Left ventricle myocardium inferior (tissue), 1 donor: ENCODE results near the gene ZNF256. TPM values are rescaled to one million over a fixed set of nuclear protein-coding genes. Genes with fewer than 3 reads are reported as not detected.

Experiments
- DNase-seq: peaks from one replicate; pipeline ENCODE4 v3.0.0-alpha.2; 2020
- H3K27ac ChIP-seq: fragments of 200-600 bp; replicated peaks from 2 replicates; pipeline ENCODE4 v1.8.0; 2021
- H3K27me3 ChIP-seq: fragments of 200-600 bp; 2 replicates; pipeline ENCODE4 v1.8.0; 2021; ENCODE audit warnings: low read depth
- H3K36me3 ChIP-seq: fragments of 200-600 bp; 2 replicates; pipeline ENCODE4 v1.8.0; 2021
- H3K4me1 ChIP-seq: fragments of 200-600 bp; 2 replicates; pipeline ENCODE4 v1.8.0; 2021
- H3K4me3 ChIP-seq: fragments of 200-600 bp; 2 replicates; pipeline ENCODE4 v1.8.0; 2021; ENCODE audit warnings: mild to moderate bottlenecking, moderate library complexity
- H3K9me3 ChIP-seq: fragments of 200-600 bp; replicated peaks from 2 replicates; pipeline ENCODE4 v1.8.0; 2021
- CTCF ChIP-seq: fragments of 200-600 bp; IDR thresholded peaks from 2 replicates; pipeline ENCODE4 v1.8.0; 2021; ENCODE audit warnings: antibody characterized with exemption, mild to moderate bottlenecking, borderline replicate concordance
- intact Hi-C: fragments of 100-400 bp; cut with micrococcal nuclease; formaldehyde crosslinking; loops from one replicate; pipeline ENCODE4 v1.11.0; 2022
- long read RNA-seq: library from polyadenylated mRNA; unstranded; transcript quantifications from one replicate; pipeline ENCODE4 v2.0.0, GENCODE V29; 2021
- total RNA-seq: library from RNA; stranded (reverse); fragmentation: NEBNext Ultra II Directional; extraction: Animal tissue kit (Norgen Biotek cat#: 25700); gene quantifications from one replicate; pipeline ENCODE4 v1.2.1, GENCODE V29; 2021
- donor health status: DM: no; HTN: yes; CAD: no; lungs with severe emphysema.

The ZNF256 gene
- 10.8 TPM for total RNA-seq
- long read RNA-seq, transcript ZNF256-201 (3 exons, 2,172 nt) = major isoform, 13 of 22 reads
- long read RNA-seq, transcript ZNF256-202 (2 exons, 1,958 nt) = minor isoform, 9 of 22 reads
- long read RNA-seq, partial matches to known transcripts = 0 of 22 reads
- long read RNA-seq, other reads (novel, unspliced or antisense) = 0 of 22 reads

GRCh38 chr19:57947419-57948134 is at the start of gene ZNF256:
Gene ZNF256, minus strand, starts transcription at chr19:57947706. Its CDS starts 232 bp downstream, at chr19:57947474.
- intact Hi-C loops = no loop called here
- peak; percentile 73 for TF ChIP-seq CTCF

GRCh38 chr19:57992841-57993240 is 45.3 kb upstream of the ZNF256 start:
- TF ChIP-seq CTCF = no peak
- H3K4me1 ChIP-seq = no peaks in the 10 kb centered on the region
- no peak overlapping the region for H3K4me3 ChIP-seq
- H3K27me3 ChIP-seq = no peaks in the 10 kb centered on the region
- peaks cover 99% of the 10 kb centered on the region for H3K36me3 ChIP-seq
- peaks cover 99% of the 10 kb centered on the region for H3K9me3 ChIP-seq
- no peak for DNase-seq
- intact Hi-C loops = no loop called here
- H3K27ac ChIP-seq = no peak overlapping the region

More at GRCh38 chr19:57947419-57948134, at the start of gene ZNF256:
- peak within 1 kb of the TSS; percentile 93 for H3K27ac ChIP-seq
- H3K4me1 ChIP-seq = peaks cover 49% of the 10 kb centered on the region
- H3K27me3 ChIP-seq = no peaks in the 10 kb centered on the region
- peak; percentile 96 for DNase-seq
- H3K9me3 ChIP-seq = peaks cover 38% of the 10 kb centered on the region
- H3K36me3 ChIP-seq = peaks cover 23% of the 10 kb centered on the region
- peak within 1 kb of the TSS; percentile 86 for H3K4me3 ChIP-seq

- no peak for TF ChIP-seq CTCF
- Histone ChIP-seq H3K9me3 (peaks cover 100% of the 10 kb centered on the region), H3K4me3 (no peak overlapping the region), H3K27ac (no peak overlapping the region), H3K36me3 (peaks cover 100% of the 10 kb centered on the region), H3K4me1 (no peaks in the 10 kb centered on the region), H3K27me3 (no peaks in the 10 kb centered on the region)
- DNase-seq = no peak
- intact Hi-C loops = no loop called here
Observed at GRCh38 chr19:57978586-57979289, 31.2 kb upstream of the ZNF256 start.

- DNase-seq = no peak
- H3K36me3 ChIP-seq = peaks cover 100% of the 10 kb centered on the region
- intact Hi-C loops = no loop called here
- no peaks in the 10 kb centered on the region for H3K4me1 ChIP-seq
- no peak within 1 kb of the TSS for H3K4me3 ChIP-seq
- H3K27ac ChIP-seq = no peak within 1 kb of the TSS
- TF ChIP-seq CTCF = no peak
- H3K27me3 ChIP-seq = no peaks in the 10 kb centered on the region
- H3K9me3 ChIP-seq = peaks cover 100% of the 10 kb centered on the region
Observed at GRCh38 chr19:57974434-57974833, 26.9 kb upstream of the ZNF256 start, which contains the start of gene C19orf18. Gene C19orf18, minus strand, starts transcription at chr19:57974534. Its CDS starts 102 bp downstream, at chr19:57974432.

- TF ChIP-seq CTCF = no peak
- H3K36me3 ChIP-seq = peaks cover 98% of the 10 kb centered on the region
- H3K27me3 ChIP-seq = no peaks in the 10 kb centered on the region
- H3K9me3 ChIP-seq = peaks cover 100% of the 10 kb centered on the region
- no peak for DNase-seq
- intact Hi-C loops = no loop called here
- H3K27ac ChIP-seq = no peak overlapping the region
- H3K4me3 ChIP-seq = no peak overlapping the region
- H3K4me1 ChIP-seq = no peaks in the 10 kb centered on the region
Observed at GRCh38 chr19:57964761-57965160, 17.3 kb upstream of the ZNF256 start.
